OCI-LY3 (cell line): ENCODE data around the gene KDM8.

Source experiments
- EZH2phosphoT487 ChIP-seq: fragments of 200-600 bp; shearing (Covaris generic); IDR thresholded peaks from 2 replicates; pipeline ENCODE4 v1.6.1; 2018; ENCODE audit warnings: antibody characterized with exemption, mixed run types, low read depth
- TF ChIP-seq, protein P1 (sequence below): fragments of 200-600, 300-600 bp; sonication (generic); IDR thresholded peaks from 2 replicates; pipeline ENCODE4 v1.5.1; 2014; ENCODE audit warnings: antibody characterized with exemption, low read length, low read depth

GRCh38 chr16:27198451-27199234 is 4.7 kb upstream of the KDM8 start:
- TF ChIP-seq, protein P1, sequence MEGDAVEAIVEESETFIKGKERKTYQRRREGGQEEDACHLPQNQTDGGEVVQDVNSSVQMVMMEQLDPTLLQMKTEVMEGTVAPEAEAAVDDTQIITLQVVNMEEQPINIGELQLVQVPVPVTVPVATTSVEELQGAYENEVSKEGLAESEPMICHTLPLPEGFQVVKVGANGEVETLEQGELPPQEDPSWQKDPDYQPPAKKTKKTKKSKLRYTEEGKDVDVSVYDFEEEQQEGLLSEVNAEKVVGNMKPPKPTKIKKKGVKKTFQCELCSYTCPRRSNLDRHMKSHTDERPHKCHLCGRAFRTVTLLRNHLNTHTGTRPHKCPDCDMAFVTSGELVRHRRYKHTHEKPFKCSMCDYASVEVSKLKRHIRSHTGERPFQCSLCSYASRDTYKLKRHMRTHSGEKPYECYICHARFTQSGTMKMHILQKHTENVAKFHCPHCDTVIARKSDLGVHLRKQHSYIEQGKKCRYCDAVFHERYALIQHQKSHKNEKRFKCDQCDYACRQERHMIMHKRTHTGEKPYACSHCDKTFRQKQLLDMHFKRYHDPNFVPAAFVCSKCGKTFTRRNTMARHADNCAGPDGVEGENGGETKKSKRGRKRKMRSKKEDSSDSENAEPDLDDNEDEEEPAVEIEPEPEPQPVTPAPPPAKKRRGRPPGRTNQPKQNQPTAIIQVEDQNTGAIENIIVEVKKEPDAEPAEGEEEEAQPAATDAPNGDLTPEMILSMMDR, result no peak
- TF ChIP-seq EZH2phosphoT487, result no peak
